ENCODE results near the gene COBL. TPM values are rescaled to one million over a fixed set of nuclear protein-coding genes. Genes with fewer than 3 reads are reported as not detected.

Gene COBL
- total RNA-seq, 1 experiment from 2014 or later, result not detected

GRCh38 chr7:51020944-51021343 is 295.7 kb downstream of the COBL start:
- H3K79me2 ChIP-seq (ENCODE audit: low read length), result no peaks in the 10 kb centered on the region
- H3K4me2 ChIP-seq (ENCODE audit: low read depth, low read length, poor library complexity, severe bottlenecking), result no peak overlapping the region
- no peak overlapping the region for H3K27ac ChIP-seq (ENCODE audit: low read length)
- no peaks in the 10 kb centered on the region for H3K36me3 ChIP-seq (ENCODE audit: insufficient read depth, low read length)
- no peaks in the 10 kb centered on the region for H4K20me1 ChIP-seq (ENCODE audit: insufficient read depth, low read depth, low read length)
- H3K27me3 ChIP-seq (ENCODE audit: low read length), result no peaks in the 10 kb centered on the region
- no peak overlapping the region for H2AFZ ChIP-seq (ENCODE audit: low read length)
- no peaks in the 10 kb centered on the region for H3K9me2 ChIP-seq (replicated peaks; ENCODE audit: insufficient read depth, low read length)
- no peak overlapping the region for H3K4me3 ChIP-seq (ENCODE audit: low read length)
- H3K4me1 ChIP-seq (ENCODE audit: low read length), result no peaks in the 10 kb centered on the region
- no peaks in the 10 kb centered on the region for H3K9me3 ChIP-seq (ENCODE audit: low read length)
- H3K9ac ChIP-seq (ENCODE audit: low read length), result no peak overlapping the region
- DNase-seq, result no peak

GRCh38 chr7:51019891-51020870 is 296.4 kb downstream of the COBL start:
- no peak overlapping the region for H3K9ac ChIP-seq (ENCODE audit: low read length)
- no peaks in the 10 kb centered on the region for H3K36me3 ChIP-seq (ENCODE audit: insufficient read depth, low read length)
- H3K9me2 ChIP-seq (replicated peaks; ENCODE audit: insufficient read depth, low read length), result no peaks in the 10 kb centered on the region
- H3K27me3 ChIP-seq (ENCODE audit: low read length), result no peaks in the 10 kb centered on the region
- no peak for DNase-seq
- H2AFZ ChIP-seq (ENCODE audit: low read length), result no peak overlapping the region
- no peak overlapping the region for H3K27ac ChIP-seq (ENCODE audit: low read length)
- H3K4me3 ChIP-seq (ENCODE audit: low read length), result no peak overlapping the region
- H3K4me2 ChIP-seq (ENCODE audit: low read depth, low read length, poor library complexity, severe bottlenecking), result no peak overlapping the region
- no peaks in the 10 kb centered on the region for H3K9me3 ChIP-seq (ENCODE audit: low read length)
- H4K20me1 ChIP-seq (ENCODE audit: insufficient read depth, low read depth, low read length), result no peaks in the 10 kb centered on the region
- no peaks in the 10 kb centered on the region for H3K4me1 ChIP-seq (ENCODE audit: low read length)
- H3K79me2 ChIP-seq (ENCODE audit: low read length), result no peaks in the 10 kb centered on the region

- no peak overlapping the region for H3K9ac ChIP-seq (ENCODE audit: low read length)
- no peaks in the 10 kb centered on the region for H3K79me2 ChIP-seq (ENCODE audit: low read length)
- no peaks in the 10 kb centered on the region for H3K27me3 ChIP-seq (ENCODE audit: low read length)
- no peak for DNase-seq
- no peaks in the 10 kb centered on the region for H3K4me1 ChIP-seq (ENCODE audit: low read length)
- no peaks in the 10 kb centered on the region for H4K20me1 ChIP-seq (ENCODE audit: insufficient read depth, low read depth, low read length)
- no peaks in the 10 kb centered on the region for H3K36me3 ChIP-seq (ENCODE audit: insufficient read depth, low read length)
- no peaks in the 10 kb centered on the region for H3K9me3 ChIP-seq (ENCODE audit: low read length)
- no peaks in the 10 kb centered on the region for H3K9me2 ChIP-seq (replicated peaks; ENCODE audit: insufficient read depth, low read length)
- H2AFZ ChIP-seq (ENCODE audit: low read length), result no peak overlapping the region
- no peak overlapping the region for H3K27ac ChIP-seq (ENCODE audit: low read length)
- no peak overlapping the region for H3K4me2 ChIP-seq (ENCODE audit: low read depth, low read length, poor library complexity, severe bottlenecking)
- H3K4me3 ChIP-seq (ENCODE audit: low read length), result no peak overlapping the region
These were observed 297.3 kb downstream of the COBL start for GRCh38 chr7:51019191-51019844.

GRCh38 chr7:51017576-51018535 is 298.8 kb downstream of the COBL start:
- no peak overlapping the region for H3K27ac ChIP-seq (ENCODE audit: low read length)
- no peaks in the 10 kb centered on the region for H3K36me3 ChIP-seq (ENCODE audit: insufficient read depth, low read length)
- no peaks in the 10 kb centered on the region for H3K27me3 ChIP-seq (ENCODE audit: low read length)
- H3K79me2 ChIP-seq (ENCODE audit: low read length), result no peaks in the 10 kb centered on the region
- no peaks in the 10 kb centered on the region for H3K4me1 ChIP-seq (ENCODE audit: low read length)
- H4K20me1 ChIP-seq (ENCODE audit: insufficient read depth, low read depth, low read length), result no peaks in the 10 kb centered on the region
- DNase-seq, result no peak
- no peak overlapping the region for H2AFZ ChIP-seq (ENCODE audit: low read length)
- no peaks in the 10 kb centered on the region for H3K9me2 ChIP-seq (replicated peaks; ENCODE audit: insufficient read depth, low read length)
- no peak overlapping the region for H3K9ac ChIP-seq (ENCODE audit: low read length)
- H3K9me3 ChIP-seq (ENCODE audit: low read length), result no peaks in the 10 kb centered on the region
- no peak overlapping the region for H3K4me2 ChIP-seq (ENCODE audit: low read depth, low read length, poor library complexity, severe bottlenecking)
- H3K4me3 ChIP-seq (ENCODE audit: low read length), result no peak overlapping the region

GRCh38 chr7:51016546-51016945 is 300.1 kb downstream of the COBL start:
- Histone ChIP-seq H3K27ac (ENCODE audit: low read length) (no peak overlapping the region), H2AFZ (ENCODE audit: low read length) (no peak overlapping the region), H3K4me1 (ENCODE audit: low read length) (no peaks in the 10 kb centered on the region), H3K27me3 (ENCODE audit: low read length) (no peaks in the 10 kb centered on the region), H4K20me1 (ENCODE audit: insufficient read depth, low read depth, low read length) (no peaks in the 10 kb centered on the region), H3K4me3 (ENCODE audit: low read length) (no peak overlapping the region), H3K79me2 (ENCODE audit: low read length) (no peaks in the 10 kb centered on the region), H3K9me3 (ENCODE audit: low read length) (no peaks in the 10 kb centered on the region), H3K9me2 (replicated peaks; ENCODE audit: insufficient read depth, low read length) (no peaks in the 10 kb centered on the region), H3K4me2 (ENCODE audit: low read depth, low read length, poor library complexity, severe bottlenecking) (no peak overlapping the region), H3K9ac (ENCODE audit: low read length) (no peak overlapping the region), H3K36me3 (ENCODE audit: insufficient read depth, low read length) (no peaks in the 10 kb centered on the region)
- no peak for DNase-seq

- Histone ChIP-seq H3K4me3 (ENCODE audit: low read length) (no peak overlapping the region), H3K4me2 (ENCODE audit: low read depth, low read length, poor library complexity, severe bottlenecking) (no peak overlapping the region), H3K36me3 (ENCODE audit: insufficient read depth, low read length) (no peaks in the 10 kb centered on the region), H4K20me1 (ENCODE audit: insufficient read depth, low read depth, low read length) (no peaks in the 10 kb centered on the region), H3K9me2 (replicated peaks; ENCODE audit: insufficient read depth, low read length) (no peaks in the 10 kb centered on the region), H3K4me1 (ENCODE audit: low read length) (no peaks in the 10 kb centered on the region), H2AFZ (ENCODE audit: low read length) (no peak overlapping the region), H3K79me2 (ENCODE audit: low read length) (no peaks in the 10 kb centered on the region), H3K9me3 (ENCODE audit: low read length) (no peaks in the 10 kb centered on the region), H3K27ac (ENCODE audit: low read length) (no peak overlapping the region), H3K27me3 (ENCODE audit: low read length) (no peaks in the 10 kb centered on the region), H3K9ac (ENCODE audit: low read length) (no peak overlapping the region)
- DNase-seq, result no peak
These were observed 301.0 kb downstream of the COBL start for GRCh38 chr7:51015581-51015980.

GRCh38 chr7:51014811-51015210 is 301.8 kb downstream of the COBL start:
- Histone ChIP-seq H3K9me2 (replicated peaks; ENCODE audit: insufficient read depth, low read length) (no peaks in the 10 kb centered on the region), H3K27me3 (ENCODE audit: low read length) (no peaks in the 10 kb centered on the region), H3K4me2 (ENCODE audit: low read depth, low read length, poor library complexity, severe bottlenecking) (no peak overlapping the region), H3K36me3 (ENCODE audit: insufficient read depth, low read length) (no peaks in the 10 kb centered on the region), H3K4me1 (ENCODE audit: low read length) (no peaks in the 10 kb centered on the region), H3K79me2 (ENCODE audit: low read length) (no peaks in the 10 kb centered on the region), H3K27ac (ENCODE audit: low read length) (no peak overlapping the region), H2AFZ (ENCODE audit: low read length) (no peak overlapping the region), H3K9me3 (ENCODE audit: low read length) (no peaks in the 10 kb centered on the region), H4K20me1 (ENCODE audit: insufficient read depth, low read depth, low read length) (no peaks in the 10 kb centered on the region), H3K9ac (ENCODE audit: low read length) (no peak overlapping the region), H3K4me3 (ENCODE audit: low read length) (no peak overlapping the region)
- no peak for DNase-seq

All from Karpas-422 (cell line).